Measurements from ENCODE around the gene XAGE5. TPM values are rescaled to one million over a fixed set of nuclear protein-coding genes. Genes with fewer than 3 reads are reported as not detected.
"Not testable (repeated sequence)": the region's sequence is repeated elsewhere in the genome, so short reads cannot be mapped to it uniquely, and the experiment has no call there.

XAGE5 gene
- total and polyA plus RNA-seq, 2 of the 13 experiments (the other 11 are each of a cell fraction or from before 2014, with no cell fraction given): not detected

GRCh38 chrX:52852110-52852860 lies 41.2 kb downstream of the XAGE5 start:
- intact Hi-C loops (cut with micrococcal nuclease; ENCODE audit: unreplicated experiment): no loop called here
- Histone ChIP-seq H3K79me2 (ENCODE audit: insufficient read depth, low read length) (no peaks in the 10 kb centered on the region), H3K27me3 (ENCODE audit: control insufficient read depth in 1 of 2, insufficient read depth in 2 of 2, low read length in 2 of 2) (no peaks in the 10 kb centered on the region), H3K27ac (ENCODE audit: extremely low read length, insufficient read depth, low read length) (no peak overlapping the region), H3K4me2 (ENCODE audit: low read depth, low read length) (no peak overlapping the region), H3K36me3 (replicated peaks in 1 of 2; ENCODE audit: control insufficient read depth in 1 of 2, insufficient read depth in 2 of 2, low read length in 2 of 2) (no peaks in the 10 kb centered on the region), H3K9ac (ENCODE audit: insufficient read depth, low read depth, low read length) (no peak overlapping the region), H3K4me1 (ENCODE audit: insufficient read depth, low read length) (no peaks in the 10 kb centered on the region), H2AFZ (ENCODE audit: low read length) (no peak overlapping the region), H3K4me3 (replicated peaks in 1 of 3; ENCODE audit: insufficient read depth in 1 of 3, low read depth in 2 of 3, low read length in 3 of 3) (no peak overlapping the region), H3K9me3 (ENCODE audit: low read length) (no peaks in the 10 kb centered on the region), H4K20me1 (ENCODE audit: insufficient read depth, low read length) (no peaks in the 10 kb centered on the region)
- DNase-seq (ENCODE audit: low spot score) (no peak), ATAC-seq (no peak), FAIRE-seq (no peak)
- ChIA-PET CTCF (ENCODE audit: low intra/inter-chr PET ratio, low total read pairs) (no interaction called here), POLR2A (no interaction called here)
- 45% methylated on average over 7 of the region's 9 CpGs for WGBS (ENCODE audit: low lambda C conversion rate)
- TF ChIP-seq CHCHD3 (CRISPR knock-in tag; IDR thresholded peaks at IDR 0.05): no peak
- no TSS peak for BruUV-seq (replicated peaks)
- in situ Hi-C loops (cut with HindIII; ENCODE audit: extremely low pct_ligation_motif_present, low pct_unique_long_range_greater_than_20kb): no loop called here

- H3K9me3 ChIP-seq (ENCODE audit: low read length); H3K36me3 ChIP-seq (replicated peaks in 1 of 2; ENCODE audit: control insufficient read depth in 1 of 2, insufficient read depth in 2 of 2, low read length in 2 of 2); FAIRE-seq; H3K4me2 ChIP-seq (ENCODE audit: low read depth, low read length); ATAC-seq; DNase-seq (ENCODE audit: low spot score); H3K4me3 ChIP-seq (replicated peaks in 1 of 3; ENCODE audit: insufficient read depth in 1 of 3, low read depth in 2 of 3, low read length in 3 of 3); POLR2A ChIA-PET; intact Hi-C loops (cut with micrococcal nuclease; ENCODE audit: unreplicated experiment); H3K4me1 ChIP-seq (ENCODE audit: insufficient read depth, low read length); H3K27me3 ChIP-seq (ENCODE audit: control insufficient read depth in 1 of 2, insufficient read depth in 2 of 2, low read length in 2 of 2); H2AFZ ChIP-seq (ENCODE audit: low read length); in situ Hi-C loops (cut with HindIII; ENCODE audit: extremely low pct_ligation_motif_present, low pct_unique_long_range_greater_than_20kb); BruUV-seq (replicated peaks); H3K79me2 ChIP-seq (ENCODE audit: insufficient read depth, low read length); H4K20me1 ChIP-seq (ENCODE audit: insufficient read depth, low read length); H3K27ac ChIP-seq (ENCODE audit: extremely low read length, insufficient read depth, low read length); H3K9ac ChIP-seq (ENCODE audit: insufficient read depth, low read depth, low read length); CTCF ChIA-PET (ENCODE audit: low intra/inter-chr PET ratio, low total read pairs): not testable (repeated sequence)
- 3% methylated on average over 4 of the region's 4 CpGs for WGBS (ENCODE audit: low lambda C conversion rate)
These were observed 46.0 kb downstream of the XAGE5 start for GRCh38 chrX:52856991-52857525.

Data from HepG2 (cell line).